ENCODE results near the gene C1orf21. TPM values are rescaled to one million over a fixed set of nuclear protein-coding genes. Genes with fewer than 3 reads are reported as not detected.

The C1orf21 gene
- total and polyA plus RNA-seq, 2 donors (not counting 1 experiment from before 2014, with no cell fraction given) = under 0.01 to 0.32 TPM

- no peak for ATAC-seq (ENCODE audit: low read depth)
- H3K27me3 ChIP-seq (replicated peaks in 1 of 4; ENCODE audit: control extremely low read depth in 1 of 4, control insufficient read depth in 3 of 4, insufficient read depth in 4 of 4, low read length in 3 of 4) = no peaks in the 10 kb centered on the region
- no peaks in the 10 kb centered on the region for H3K79me2 ChIP-seq (ENCODE audit: control insufficient read depth, insufficient read depth, low read length)
- H3K9ac ChIP-seq (ENCODE audit: low read length) = no peak overlapping the region
- Mint-ChIP-seq H3K4me1 (no peaks in the 10 kb centered on the region), H3K27me3 (peaks cover 9% of the 10 kb centered on the region), H3K27ac (no peak overlapping the region), H3K9me3 (ENCODE audit: insufficient read depth) (no peaks in the 10 kb centered on the region), H3K4me3 (no peak overlapping the region)
- TF ChIP-seq, protein P1, sequence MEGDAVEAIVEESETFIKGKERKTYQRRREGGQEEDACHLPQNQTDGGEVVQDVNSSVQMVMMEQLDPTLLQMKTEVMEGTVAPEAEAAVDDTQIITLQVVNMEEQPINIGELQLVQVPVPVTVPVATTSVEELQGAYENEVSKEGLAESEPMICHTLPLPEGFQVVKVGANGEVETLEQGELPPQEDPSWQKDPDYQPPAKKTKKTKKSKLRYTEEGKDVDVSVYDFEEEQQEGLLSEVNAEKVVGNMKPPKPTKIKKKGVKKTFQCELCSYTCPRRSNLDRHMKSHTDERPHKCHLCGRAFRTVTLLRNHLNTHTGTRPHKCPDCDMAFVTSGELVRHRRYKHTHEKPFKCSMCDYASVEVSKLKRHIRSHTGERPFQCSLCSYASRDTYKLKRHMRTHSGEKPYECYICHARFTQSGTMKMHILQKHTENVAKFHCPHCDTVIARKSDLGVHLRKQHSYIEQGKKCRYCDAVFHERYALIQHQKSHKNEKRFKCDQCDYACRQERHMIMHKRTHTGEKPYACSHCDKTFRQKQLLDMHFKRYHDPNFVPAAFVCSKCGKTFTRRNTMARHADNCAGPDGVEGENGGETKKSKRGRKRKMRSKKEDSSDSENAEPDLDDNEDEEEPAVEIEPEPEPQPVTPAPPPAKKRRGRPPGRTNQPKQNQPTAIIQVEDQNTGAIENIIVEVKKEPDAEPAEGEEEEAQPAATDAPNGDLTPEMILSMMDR (IDR thresholded peaks at IDR 0.05) = no peak
- TF ChIP-seq EZH2 (IDR thresholded peaks at IDR 0.05; ENCODE audit: borderline replicate concordance, insufficient read depth, low read depth, low read length, poor library complexity, severe bottlenecking) = no peak
- H3K9me3 ChIP-seq (ENCODE audit: control extremely low read depth in 1 of 3, control insufficient read depth in 2 of 3, insufficient read depth in 1 of 3, low read length in 2 of 3) = no peaks in the 10 kb centered on the region
- no peak for DNase-seq
- no peak overlapping the region for H3K4me3 ChIP-seq (ENCODE audit: control extremely low read depth in 1 of 5, extremely low read depth in 1 of 5, insufficient read depth in 1 of 5, low read depth in 2 of 5, low read length in 4 of 5)
- intact Hi-C loops (cut with micrococcal nuclease) = no loop called here
- ChIA-PET POLR2A (no interaction called here), CTCF (no interaction called here)
- no peaks in the 10 kb centered on the region for H3K36me3 ChIP-seq (replicated peaks in 1 of 2; ENCODE audit: control extremely low read depth in 1 of 2, control insufficient read depth in 1 of 2, extremely low read depth in 1 of 2, insufficient read depth in 2 of 2, low read length in 1 of 2)
- H3K4me2 ChIP-seq (replicated peaks; ENCODE audit: low read depth, low read length, poor library complexity, severe bottlenecking) = no peak overlapping the region
- H3K4me1 ChIP-seq (ENCODE audit: control insufficient read depth in 2 of 2, insufficient read depth in 2 of 2, low read length in 2 of 2) = no peaks in the 10 kb centered on the region
- no peak overlapping the region for H2AFZ ChIP-seq (ENCODE audit: insufficient read depth, low read depth, low read length, poor library complexity, severe bottlenecking)
- H3K27ac ChIP-seq (ENCODE audit: low read length in 2 of 2) = no peak overlapping the region
- no peaks in the 10 kb centered on the region for H4K20me1 ChIP-seq (ENCODE audit: control insufficient read depth, insufficient read depth, low read length, poor library complexity, severe bottlenecking)
Measured at GRCh38 chr1:184655185-184655584, 268.4 kb downstream of the C1orf21 start.

DNA sequence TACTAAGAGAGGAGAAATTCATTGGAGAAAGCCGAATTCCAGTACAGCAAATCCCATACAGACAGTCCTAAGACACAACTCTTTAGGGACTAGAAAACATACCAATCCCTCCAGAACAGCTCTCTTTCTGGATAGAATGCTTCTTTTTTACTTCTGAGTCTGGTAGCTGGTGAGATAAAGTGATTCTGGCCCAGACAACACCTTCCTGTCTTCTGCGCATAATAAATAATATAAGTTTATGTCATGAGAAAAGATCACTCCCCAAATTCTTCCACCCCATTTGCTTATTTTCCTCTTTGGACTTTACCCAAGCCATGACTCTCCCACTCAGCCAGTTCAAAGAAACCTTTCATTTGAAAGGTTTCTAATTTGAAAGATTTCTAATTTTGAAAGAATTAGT, 269.4 kb downstream of the C1orf21 start:
- WGBS (ENCODE audit: insufficient coverage) = no CpG with 5 or more reads among the region's 2 CpGs
- POLR2A ChIA-PET = no interaction called here

More for the DNA sequence above, 269.4 kb downstream of the C1orf21 start:
- H3K9me3 ChIP-seq (ENCODE audit: control extremely low read depth in 1 of 3, control insufficient read depth in 2 of 3, insufficient read depth in 1 of 3, low read length in 2 of 3) = no peaks in the 10 kb centered on the region
- Mint-ChIP-seq H3K27me3 (peaks cover 9% of the 10 kb centered on the region), H3K9me3 (ENCODE audit: insufficient read depth) (no peaks in the 10 kb centered on the region), H3K4me3 (no peak overlapping the region), H3K4me1 (no peaks in the 10 kb centered on the region), H3K27ac (no peak overlapping the region)
- H3K27me3 ChIP-seq (replicated peaks in 1 of 4; ENCODE audit: control extremely low read depth in 1 of 4, control insufficient read depth in 3 of 4, insufficient read depth in 4 of 4, low read length in 3 of 4) = no peaks in the 10 kb centered on the region
- no peak overlapping the region for H3K9ac ChIP-seq (ENCODE audit: low read length)
- no peak for ATAC-seq (ENCODE audit: low read depth)
- H3K79me2 ChIP-seq (ENCODE audit: control insufficient read depth, insufficient read depth, low read length) = no peaks in the 10 kb centered on the region
- DNase-seq = no peak
- H3K27ac ChIP-seq (ENCODE audit: low read length in 2 of 2) = no peak overlapping the region
- CTCF ChIA-PET = no interaction called here
- no peaks in the 10 kb centered on the region for H3K36me3 ChIP-seq (replicated peaks in 1 of 2; ENCODE audit: control extremely low read depth in 1 of 2, control insufficient read depth in 1 of 2, extremely low read depth in 1 of 2, insufficient read depth in 2 of 2, low read length in 1 of 2)
- no peak overlapping the region for H3K4me2 ChIP-seq (replicated peaks; ENCODE audit: low read depth, low read length, poor library complexity, severe bottlenecking)
- intact Hi-C loops (cut with micrococcal nuclease) = no loop called here
- no peak overlapping the region for H2AFZ ChIP-seq (ENCODE audit: insufficient read depth, low read depth, low read length, poor library complexity, severe bottlenecking)
- TF ChIP-seq, protein P1 (IDR thresholded peaks at IDR 0.05) = no peak
- no peak for TF ChIP-seq EZH2 (IDR thresholded peaks at IDR 0.05; ENCODE audit: borderline replicate concordance, insufficient read depth, low read depth, low read length, poor library complexity, severe bottlenecking)
- no peak overlapping the region for H3K4me3 ChIP-seq (ENCODE audit: control extremely low read depth in 1 of 5, extremely low read depth in 1 of 5, insufficient read depth in 1 of 5, low read depth in 2 of 5, low read length in 4 of 5)
- H4K20me1 ChIP-seq (ENCODE audit: control insufficient read depth, insufficient read depth, low read length, poor library complexity, severe bottlenecking) = no peaks in the 10 kb centered on the region
- no peaks in the 10 kb centered on the region for H3K4me1 ChIP-seq (ENCODE audit: control insufficient read depth in 2 of 2, insufficient read depth in 2 of 2, low read length in 2 of 2)
